OCI-LY1 (cell line): Measurements from ENCODE around the gene MED6.

ENCODE experiments used
- H2AFZ ChIP-seq: fragments of 200-600 bp; sonication (generic), shearing (Covaris generic); 2 replicates; pipeline ENCODE4 v1.6.0; 2014; ENCODE audit warnings: antibody characterized with exemption, mild to moderate bottlenecking, low read length
- H3F3A ChIP-seq: fragments of 200-600 bp; sonication (generic), shearing (Covaris generic); 2 replicates; pipeline ENCODE4 v1.6.0; 2014; ENCODE audit warnings: mild to moderate bottlenecking, antibody characterized with exemption, low read length, moderate library complexity; ENCODE audit not compliant: insufficient read depth
- H3K27ac ChIP-seq: fragments of 200-600 bp; sonication (generic); 2 replicates; pipeline ENCODE4 v1.5.1; 2014; ENCODE audit warnings: low read length, mixed run types, mild to moderate bottlenecking, low read depth; ENCODE audit not compliant: poor library complexity, severe bottlenecking
- H3K27me3 ChIP-seq: fragments of 200-600 bp; sonication (generic); 2 replicates; pipeline ENCODE4 v1.6.0; 2014; ENCODE audit warnings: antibody characterized with exemption, mild to moderate bottlenecking, low read length, moderate library complexity; ENCODE audit not compliant: insufficient read depth
- H3K36me3 ChIP-seq: fragments of 200-600 bp; sonication (generic); 2 replicates; pipeline ENCODE4 v1.6.1; 2014; ENCODE audit warnings: mild to moderate bottlenecking, antibody characterized with exemption, low read length, moderate library complexity, mixed read lengths; ENCODE audit not compliant: insufficient read depth
- H3K4me1 ChIP-seq: fragments of 200-600 bp; sonication (generic); 2 replicates; pipeline ENCODE4 v1.5.1; 2014; ENCODE audit warnings: mild to moderate bottlenecking, low read length, moderate library complexity; ENCODE audit not compliant: insufficient read depth, severe bottlenecking
- H3K4me2 ChIP-seq: fragments of 200-600 bp; sonication (generic), shearing (Covaris generic); 2 replicates; pipeline ENCODE4 v1.6.1; 2014; ENCODE audit warnings: low read length
- H3K4me3 ChIP-seq: fragments of 200-600 bp; sonication (generic); 2 replicates; pipeline ENCODE4 v1.5.1; 2014; ENCODE audit warnings: low read length, low read depth, mild to moderate bottlenecking, mixed read lengths; ENCODE audit not compliant: poor library complexity, severe bottlenecking
- H3K79me2 ChIP-seq: fragments of 200-600 bp; shearing (Covaris generic); 2 replicates; pipeline ENCODE4 v1.6.1; 2016; ENCODE audit warnings: mixed run types, low read length, mixed read lengths; ENCODE audit not compliant: insufficient read depth
- H3K9ac ChIP-seq: fragments of 200-600 bp; sonication (generic), shearing (Covaris generic); 2 replicates; pipeline ENCODE4 v1.6.1; 2014; ENCODE audit warnings: mild to moderate bottlenecking, low read length, mixed read lengths
- H3K9me2 ChIP-seq: fragments of 200-600 bp; sonication (generic), shearing (Covaris generic); 2 replicates; pipeline ENCODE4 v1.6.1; 2014; ENCODE audit warnings: low read depth, mild to moderate bottlenecking, low read length, mixed read lengths
- H3K9me3 ChIP-seq: fragments of 200-600 bp; shearing (Covaris generic); 2 replicates; pipeline ENCODE4 v1.6.1; 2014; ENCODE audit warnings: low read length, mixed read lengths
- H4K20me1 ChIP-seq: fragments of 200-600 bp; sonication (generic), shearing (Covaris generic); 2 replicates; pipeline ENCODE4 v1.6.0; 2016; ENCODE audit warnings: mild to moderate bottlenecking, low read length; ENCODE audit not compliant: insufficient read depth
- EZH2 ChIP-seq: fragments of 200-600 bp; sonication (generic), shearing (Covaris generic); IDR thresholded peaks from 2 replicates; pipeline ENCODE4 v1.8.0; 2017; ENCODE audit warnings: borderline replicate concordance, mixed run types, mild to moderate bottlenecking, antibody characterized with exemption, low read length, moderate library complexity, mixed read lengths
- TF ChIP-seq, protein P1 (sequence below): fragments of 200-600 bp; sonication (generic), shearing (Covaris generic); IDR thresholded peaks from 2 replicates; pipeline ENCODE4 v1.5.1; 2017; ENCODE audit warnings: mild to moderate bottlenecking, antibody characterized with exemption, low read length, moderate library complexity, mixed read lengths

MED6 gene

GRCh38 chr14:70602254-70602653 lies 1.8 kb upstream of the MED6 start:
- H3K27ac ChIP-seq: no peak overlapping the region
- no peaks in the 10 kb centered on the region for H3K27me3 ChIP-seq
- no peak overlapping the region for H3K9ac ChIP-seq
- H2AFZ ChIP-seq: no peak overlapping the region
- peaks cover 31% of the 10 kb centered on the region for H3K79me2 ChIP-seq
- H3K4me1 ChIP-seq: peaks cover 24% of the 10 kb centered on the region
- no peaks in the 10 kb centered on the region for H3F3A ChIP-seq
- no peak for TF ChIP-seq EZH2
- H4K20me1 ChIP-seq: no peaks in the 10 kb centered on the region
- no peak overlapping the region for H3K4me3 ChIP-seq
- H3K4me2 ChIP-seq: no peak overlapping the region
- no peaks in the 10 kb centered on the region for H3K9me3 ChIP-seq
- H3K9me2 ChIP-seq: no peaks in the 10 kb centered on the region
- no peaks in the 10 kb centered on the region; the same call in 1 of the 2 replicates for H3K36me3 ChIP-seq

DNA sequence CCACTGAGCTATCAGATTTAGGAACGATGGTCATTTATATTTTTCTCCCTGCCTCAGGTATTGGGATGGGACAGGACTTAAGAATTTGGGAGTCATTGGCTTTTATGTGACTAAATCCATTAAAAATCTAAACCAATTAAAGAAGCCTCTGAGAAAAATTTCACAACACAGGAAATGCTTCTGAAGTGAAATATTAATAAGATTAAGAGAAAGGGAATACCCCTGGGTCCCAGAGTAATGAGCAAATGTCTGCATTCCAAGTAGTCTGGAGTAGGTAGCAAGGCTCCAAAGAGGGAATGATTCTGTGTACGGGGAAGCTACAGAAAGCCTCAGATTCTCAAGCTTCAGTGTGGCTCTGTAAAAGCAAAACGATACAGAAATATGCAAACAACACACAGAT lies 707 bp upstream of the MED6 start:
- H3K4me3 ChIP-seq: peak overlapping the region; percentile 61
- peak overlapping the region; percentile 89 for H3K4me2 ChIP-seq
- H3K9me2 ChIP-seq: no peaks in the 10 kb centered on the region
- no peaks in the 10 kb centered on the region for H3F3A ChIP-seq
- no peaks in the 10 kb centered on the region for H3K27me3 ChIP-seq
- H3K4me1 ChIP-seq: peaks cover 24% of the 10 kb centered on the region
- H3K9ac ChIP-seq: peak overlapping the region; percentile 62
- H4K20me1 ChIP-seq: no peaks in the 10 kb centered on the region
- peaks cover 4% of the 10 kb centered on the region for H3K36me3 ChIP-seq
- no peak overlapping the region for H3K27ac ChIP-seq
- H3K9me3 ChIP-seq: no peaks in the 10 kb centered on the region
- TF ChIP-seq, protein P1, sequence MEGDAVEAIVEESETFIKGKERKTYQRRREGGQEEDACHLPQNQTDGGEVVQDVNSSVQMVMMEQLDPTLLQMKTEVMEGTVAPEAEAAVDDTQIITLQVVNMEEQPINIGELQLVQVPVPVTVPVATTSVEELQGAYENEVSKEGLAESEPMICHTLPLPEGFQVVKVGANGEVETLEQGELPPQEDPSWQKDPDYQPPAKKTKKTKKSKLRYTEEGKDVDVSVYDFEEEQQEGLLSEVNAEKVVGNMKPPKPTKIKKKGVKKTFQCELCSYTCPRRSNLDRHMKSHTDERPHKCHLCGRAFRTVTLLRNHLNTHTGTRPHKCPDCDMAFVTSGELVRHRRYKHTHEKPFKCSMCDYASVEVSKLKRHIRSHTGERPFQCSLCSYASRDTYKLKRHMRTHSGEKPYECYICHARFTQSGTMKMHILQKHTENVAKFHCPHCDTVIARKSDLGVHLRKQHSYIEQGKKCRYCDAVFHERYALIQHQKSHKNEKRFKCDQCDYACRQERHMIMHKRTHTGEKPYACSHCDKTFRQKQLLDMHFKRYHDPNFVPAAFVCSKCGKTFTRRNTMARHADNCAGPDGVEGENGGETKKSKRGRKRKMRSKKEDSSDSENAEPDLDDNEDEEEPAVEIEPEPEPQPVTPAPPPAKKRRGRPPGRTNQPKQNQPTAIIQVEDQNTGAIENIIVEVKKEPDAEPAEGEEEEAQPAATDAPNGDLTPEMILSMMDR: no peak
- no peak for TF ChIP-seq EZH2
- H3K79me2 ChIP-seq: peaks cover 41% of the 10 kb centered on the region
- peak overlapping the region; percentile 58 for H2AFZ ChIP-seq

- Histone ChIP-seq H3K9me3 (no peaks in the 10 kb centered on the region), H3K4me3 (peak overlapping the region; percentile 88), H3F3A (no peaks in the 10 kb centered on the region), H3K9ac (peak overlapping the region; percentile 79; the same call in 1 of the 2 replicates), H3K27ac (no peak overlapping the region), H3K4me1 (peaks cover 24% of the 10 kb centered on the region), H3K27me3 (no peaks in the 10 kb centered on the region), H2AFZ (no peak overlapping the region), H3K79me2 (peaks cover 41% of the 10 kb centered on the region), H3K36me3 (peaks cover 22% of the 10 kb centered on the region), H3K4me2 (peak overlapping the region; percentile 88), H4K20me1 (no peaks in the 10 kb centered on the region), H3K9me2 (no peaks in the 10 kb centered on the region)
- TF ChIP-seq, protein P1: no peak
- TF ChIP-seq EZH2: no peak
These were observed 1.1 kb downstream of the MED6 start for GRCh38 chr14:70599345-70599744.

GRCh38 chr14:70597731-70598130 lies 2.7 kb downstream of the MED6 start:
- no peak for TF ChIP-seq EZH2
- TF ChIP-seq, protein P1: no peak
- Histone ChIP-seq H4K20me1 (no peaks in the 10 kb centered on the region), H3K27ac (no peak overlapping the region), H3K4me3 (no peak overlapping the region), H3K9ac (no peak overlapping the region), H3F3A (no peaks in the 10 kb centered on the region), H3K79me2 (peaks cover 41% of the 10 kb centered on the region), H3K27me3 (no peaks in the 10 kb centered on the region), H3K9me2 (no peaks in the 10 kb centered on the region), H3K4me2 (no peak overlapping the region), H3K4me1 (peaks cover 24% of the 10 kb centered on the region), H3K9me3 (no peaks in the 10 kb centered on the region), H2AFZ (no peak overlapping the region), H3K36me3 (peaks cover 38% of the 10 kb centered on the region)
